HEK293 (cell line): ENCODE data around the gene UMAD1.

ENCODE experiments used
- INSM2 ChIP-seq: fragments of 450-650 bp; formaldehyde crosslinking; IDR thresholded peaks from 2 replicates; pipeline ENCODE4 v1.5.1; 2016; ENCODE audit warnings: missing biosample characterization, missing genetic modification characterization
- ZNF501 ChIP-seq: fragments of 450-650 bp; formaldehyde crosslinking; IDR thresholded peaks from 2 replicates; pipeline ENCODE4 v1.5.1; 2016; ENCODE audit warnings: missing biosample characterization, missing genetic modification characterization

GRCh38 chr7:7815395-7815794, 174.8 kb downstream of the UMAD1 start:
- TF ChIP-seq ZNF501 (tag by site-specific recombination) (no peak), INSM2 (tag by site-specific recombination) (no peak)
